ENCODE data around the gene SLC49A3. TPM values are rescaled to one million over a fixed set of nuclear protein-coding genes. Genes with fewer than 3 reads are reported as not detected.

SLC49A3 gene
- polyA plus RNA-seq, 1 donor from 2014 or later, result not detected

- no peaks in the 10 kb centered on the region for H3K27me3 ChIP-seq (ENCODE audit: insufficient read depth, low read depth, low read length)
- no peak overlapping the region for H3K4me2 ChIP-seq (ENCODE audit: low read length)
- no peaks in the 10 kb centered on the region for H3K9me3 ChIP-seq (ENCODE audit: low read length)
- no peaks in the 10 kb centered on the region for H3K9me2 ChIP-seq (ENCODE audit: insufficient read depth, low read length)
- H3K27ac ChIP-seq (ENCODE audit: low read length), result no peak overlapping the region
- no peak overlapping the region for H3K9ac ChIP-seq (ENCODE audit: low read length)
- H3K36me3 ChIP-seq (ENCODE audit: insufficient read depth, low read length), result no peaks in the 10 kb centered on the region
- peaks cover 19% of the 10 kb centered on the region for H4K20me1 ChIP-seq (ENCODE audit: insufficient read depth)
- peaks cover 60% of the 10 kb centered on the region for H3K79me2 ChIP-seq (replicated peaks; ENCODE audit: insufficient read depth, low read length)
- H3F3A ChIP-seq (ENCODE audit: insufficient read depth, low read length, poor library complexity, severe bottlenecking), result no peaks in the 10 kb centered on the region
- TF ChIP-seq EZH2 (IDR thresholded peaks at IDR 0.05; ENCODE audit: borderline replicate concordance, insufficient read depth, low read length, poor library complexity, severe bottlenecking) (no peak), EP300 (conservative IDR thresholded peaks at IDR 0.05; ENCODE audit: poor library complexity, severe bottlenecking) (no peak), POLR2AphosphoS5 (IDR thresholded peaks at IDR 0.05) (no peak), RAD21 (conservative IDR thresholded peaks at IDR 0.05) (no peak), CTCF (IDR thresholded peaks at IDR 0.05; ENCODE audit: poor library complexity, severe bottlenecking) (no peak), SMC3 (conservative IDR thresholded peaks at IDR 0.05; ENCODE audit: poor library complexity) (no peak), MXI1 (conservative IDR thresholded peaks at IDR 0.05; ENCODE audit: poor library complexity, severe bottlenecking) (no peak)
- H3K4me3 ChIP-seq (ENCODE audit: low read length), result no peak overlapping the region
- no peak overlapping the region for H2AFZ ChIP-seq (ENCODE audit: low read depth, low read length)
Observed at GRCh38 chr4:722169-722725, 33.3 kb upstream of the SLC49A3 start.

GRCh38 chr4:721261-722168 lies 32.6 kb upstream of the SLC49A3 start:
- Histone ChIP-seq H4K20me1 (ENCODE audit: insufficient read depth) (peaks cover 14% of the 10 kb centered on the region), H3K4me2 (ENCODE audit: low read length) (no peak overlapping the region), H2AFZ (ENCODE audit: low read depth, low read length) (no peak overlapping the region), H3K79me2 (replicated peaks; ENCODE audit: insufficient read depth, low read length) (peaks cover 55% of the 10 kb centered on the region), H3K27ac (ENCODE audit: low read length) (no peak overlapping the region), H3K27me3 (ENCODE audit: insufficient read depth, low read depth, low read length) (no peaks in the 10 kb centered on the region), H3K9ac (ENCODE audit: low read length) (no peak overlapping the region), H3K9me2 (ENCODE audit: insufficient read depth, low read length) (no peaks in the 10 kb centered on the region), H3K9me3 (ENCODE audit: low read length) (no peaks in the 10 kb centered on the region), H3F3A (ENCODE audit: insufficient read depth, low read length, poor library complexity, severe bottlenecking) (no peaks in the 10 kb centered on the region), H3K4me3 (ENCODE audit: low read length) (no peak overlapping the region), H3K36me3 (ENCODE audit: insufficient read depth, low read length) (no peaks in the 10 kb centered on the region)
- TF ChIP-seq, protein P1, sequence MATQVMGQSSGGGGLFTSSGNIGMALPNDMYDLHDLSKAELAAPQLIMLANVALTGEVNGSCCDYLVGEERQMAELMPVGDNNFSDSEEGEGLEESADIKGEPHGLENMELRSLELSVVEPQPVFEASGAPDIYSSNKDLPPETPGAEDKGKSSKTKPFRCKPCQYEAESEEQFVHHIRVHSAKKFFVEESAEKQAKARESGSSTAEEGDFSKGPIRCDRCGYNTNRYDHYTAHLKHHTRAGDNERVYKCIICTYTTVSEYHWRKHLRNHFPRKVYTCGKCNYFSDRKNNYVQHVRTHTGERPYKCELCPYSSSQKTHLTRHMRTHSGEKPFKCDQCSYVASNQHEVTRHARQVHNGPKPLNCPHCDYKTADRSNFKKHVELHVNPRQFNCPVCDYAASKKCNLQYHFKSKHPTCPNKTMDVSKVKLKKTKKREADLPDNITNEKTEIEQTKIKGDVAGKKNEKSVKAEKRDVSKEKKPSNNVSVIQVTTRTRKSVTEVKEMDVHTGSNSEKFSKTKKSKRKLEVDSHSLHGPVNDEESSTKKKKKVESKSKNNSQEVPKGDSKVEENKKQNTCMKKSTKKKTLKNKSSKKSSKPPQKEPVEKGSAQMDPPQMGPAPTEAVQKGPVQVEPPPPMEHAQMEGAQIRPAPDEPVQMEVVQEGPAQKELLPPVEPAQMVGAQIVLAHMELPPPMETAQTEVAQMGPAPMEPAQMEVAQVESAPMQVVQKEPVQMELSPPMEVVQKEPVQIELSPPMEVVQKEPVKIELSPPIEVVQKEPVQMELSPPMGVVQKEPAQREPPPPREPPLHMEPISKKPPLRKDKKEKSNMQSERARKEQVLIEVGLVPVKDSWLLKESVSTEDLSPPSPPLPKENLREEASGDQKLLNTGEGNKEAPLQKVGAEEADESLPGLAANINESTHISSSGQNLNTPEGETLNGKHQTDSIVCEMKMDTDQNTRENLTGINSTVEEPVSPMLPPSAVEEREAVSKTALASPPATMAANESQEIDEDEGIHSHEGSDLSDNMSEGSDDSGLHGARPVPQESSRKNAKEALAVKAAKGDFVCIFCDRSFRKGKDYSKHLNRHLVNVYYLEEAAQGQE (IDR thresholded peaks at IDR 0.05; ENCODE audit: borderline replicate concordance), result no peak
- no peak for TF ChIP-seq RAD21 (conservative IDR thresholded peaks at IDR 0.05)
- no peak for TF ChIP-seq EZH2 (IDR thresholded peaks at IDR 0.05; ENCODE audit: borderline replicate concordance, insufficient read depth, low read length, poor library complexity, severe bottlenecking)
- TF ChIP-seq EP300 (conservative IDR thresholded peaks at IDR 0.05; ENCODE audit: poor library complexity, severe bottlenecking), result no peak
- no peak for TF ChIP-seq CTCF (IDR thresholded peaks at IDR 0.05; ENCODE audit: poor library complexity, severe bottlenecking)
- TF ChIP-seq MXI1 (conservative IDR thresholded peaks at IDR 0.05; ENCODE audit: poor library complexity, severe bottlenecking), result no peak
- no peak for TF ChIP-seq POLR2AphosphoS5 (IDR thresholded peaks at IDR 0.05)
- TF ChIP-seq SMC3 (conservative IDR thresholded peaks at IDR 0.05; ENCODE audit: poor library complexity), result no peak
- no peak for TF ChIP-seq TAF1 (IDR thresholded peaks at IDR 0.05; ENCODE audit: low read depth)

Data from neural cell (in vitro differentiated cells).